Large intestine (tissue), 3 donors: ENCODE data around the gene BPI. TPM values are rescaled to one million over a fixed set of nuclear protein-coding genes. Genes with fewer than 3 reads are reported as not detected.

Experiments
- DNase-seq, 2 donors: peaks; one replicate each; pipeline versions ENCODE4 v3.0.0 to v3.0.0-alpha.2; 2013
- H3K27ac ChIP-seq: one replicate; pipeline ENCODE4 v1.5.1; 2013; ENCODE audit warnings: low read length
- H3K27me3 ChIP-seq: 2 replicates; pipeline ENCODE4 v1.6.1; 2013; ENCODE audit warnings: low read length; ENCODE audit not compliant: control insufficient read depth, insufficient read depth
- H3K36me3 ChIP-seq: 2 replicates; pipeline ENCODE4 v1.6.1; 2013; ENCODE audit warnings: low read length; ENCODE audit not compliant: control insufficient read depth, insufficient read depth
- H3K4me1 ChIP-seq: one replicate; pipeline ENCODE4 v1.6.1; 2013; ENCODE audit warnings: low read length; ENCODE audit not compliant: control insufficient read depth, insufficient read depth
- H3K4me3 ChIP-seq: one replicate; pipeline ENCODE4 v1.5.1; 2013; ENCODE audit warnings: low read length
- H3K9me3 ChIP-seq: one replicate; pipeline ENCODE4 v1.6.1; 2013; ENCODE audit warnings: mild to moderate bottlenecking, low read depth, low read length, moderate library complexity; ENCODE audit not compliant: control insufficient read depth
- WGBS: methylation state at CpG from one replicate; pipeline ENCODE4 v1.1.5; 2013; ENCODE audit warnings: low lambda C conversion rate; ENCODE audit not compliant: insufficient coverage; 5-methylcytosine and 5-hydroxymethylcytosine counted together
- polyA plus RNA-seq: library from polyadenylated mRNA; unstranded; fragments of 120-200 nt; gene quantifications from one replicate; pipeline ENCODE4 v1.2.1, GENCODE V29; 2013

BPI gene
- polyA plus RNA-seq, 1 donor: 0.21 TPM

- H3K27me3 ChIP-seq: peaks cover 17% of the 10 kb centered on the region
- no peaks in the 10 kb centered on the region for H3K36me3 ChIP-seq
- no peak overlapping the region for H3K4me3 ChIP-seq
- H3K27ac ChIP-seq: no peak overlapping the region
- H3K4me1 ChIP-seq: no peaks in the 10 kb centered on the region
- WGBS: 90% methylated on average over 2 of the region's 2 CpGs
- no peak for DNase-seq
- no peaks in the 10 kb centered on the region for H3K9me3 ChIP-seq
These were observed 37.5 kb upstream of the BPI start for GRCh38 chr20:38266426-38266825.

GRCh38 chr20:38267296-38267695 lies 36.7 kb upstream of the BPI start:
- no CpG with 5 or more reads among the region's 2 CpGs for WGBS
- no peaks in the 10 kb centered on the region for H3K9me3 ChIP-seq
- no peak overlapping the region for H3K4me3 ChIP-seq
- DNase-seq: no peak
- no peaks in the 10 kb centered on the region for H3K4me1 ChIP-seq
- H3K36me3 ChIP-seq: no peaks in the 10 kb centered on the region
- peaks cover 12% of the 10 kb centered on the region for H3K27me3 ChIP-seq
- no peak overlapping the region for H3K27ac ChIP-seq

GRCh38 chr20:38267901-38268514 lies 35.9 kb upstream of the BPI start:
- Histone ChIP-seq H3K9me3 (no peaks in the 10 kb centered on the region), H3K36me3 (no peaks in the 10 kb centered on the region), H3K4me1 (no peaks in the 10 kb centered on the region), H3K27me3 (peaks cover 7% of the 10 kb centered on the region), H3K4me3 (no peak overlapping the region), H3K27ac (no peak overlapping the region)
- no peak for DNase-seq
- WGBS: 100% methylated on average over 2 of the region's 5 CpGs

GRCh38 chr20:38269040-38269439 lies 34.9 kb upstream of the BPI start:
- no peak for DNase-seq
- Histone ChIP-seq H3K36me3 (no peaks in the 10 kb centered on the region), H3K4me1 (no peaks in the 10 kb centered on the region), H3K9me3 (no peaks in the 10 kb centered on the region), H3K27ac (no peak overlapping the region), H3K27me3 (peaks cover 7% of the 10 kb centered on the region), H3K4me3 (no peak overlapping the region)
- no CpG with 5 or more reads among the region's 3 CpGs for WGBS

- Histone ChIP-seq H3K4me3 (no peak overlapping the region), H3K27ac (no peak overlapping the region), H3K27me3 (peaks cover 7% of the 10 kb centered on the region), H3K36me3 (no peaks in the 10 kb centered on the region), H3K4me1 (no peaks in the 10 kb centered on the region), H3K9me3 (no peaks in the 10 kb centered on the region)
- 100% methylated on average over 1 of the region's 6 CpGs for WGBS
- no peak for DNase-seq
These were observed 34.2 kb upstream of the BPI start for GRCh38 chr20:38269715-38270114.

GRCh38 chr20:38270869-38271605 lies 32.9 kb upstream of the BPI start:
- WGBS: no CpG with 5 or more reads among the region's 10 CpGs
- no peaks in the 10 kb centered on the region for H3K9me3 ChIP-seq
- H3K4me3 ChIP-seq: no peak overlapping the region
- no peaks in the 10 kb centered on the region for H3K4me1 ChIP-seq
- no peak overlapping the region for H3K27ac ChIP-seq
- DNase-seq: peak; percentile 30 to 42
- no peaks in the 10 kb centered on the region for H3K36me3 ChIP-seq
- H3K27me3 ChIP-seq: peaks cover 7% of the 10 kb centered on the region

- 80% methylated on average over 1 of the region's 2 CpGs for WGBS
- Histone ChIP-seq H3K9me3 (no peaks in the 10 kb centered on the region), H3K36me3 (no peaks in the 10 kb centered on the region), H3K27ac (no peak overlapping the region), H3K27me3 (peaks cover 7% of the 10 kb centered on the region), H3K4me3 (no peak overlapping the region), H3K4me1 (no peaks in the 10 kb centered on the region)
- no peak for DNase-seq
These were observed 32.3 kb upstream of the BPI start for GRCh38 chr20:38271608-38272120.

GRCh38 chr20:38272398-38272797 lies 31.6 kb upstream of the BPI start:
- WGBS: no CpG with 5 or more reads among the region's 2 CpGs
- Histone ChIP-seq H3K9me3 (no peaks in the 10 kb centered on the region), H3K27ac (no peak overlapping the region)

GRCh38 chr20:38272961-38273360 lies 31.0 kb upstream of the BPI start:
- H3K9me3 ChIP-seq: no peaks in the 10 kb centered on the region
- H3K4me1 ChIP-seq: no peaks in the 10 kb centered on the region
- H3K36me3 ChIP-seq: no peaks in the 10 kb centered on the region
- H3K27ac ChIP-seq: no peak overlapping the region
- DNase-seq: no peak
- peaks cover 7% of the 10 kb centered on the region for H3K27me3 ChIP-seq
- no peak overlapping the region for H3K4me3 ChIP-seq
- no CpG with 5 or more reads among the region's 2 CpGs for WGBS

More at GRCh38 chr20:38272398-38272797, 31.6 kb upstream of the BPI start:
- Histone ChIP-seq H3K4me1 (no peaks in the 10 kb centered on the region), H3K27me3 (peaks cover 7% of the 10 kb centered on the region), H3K36me3 (no peaks in the 10 kb centered on the region), H3K4me3 (no peak overlapping the region)
- no peak for DNase-seq

GRCh38 chr20:38275815-38276550 lies 28.0 kb upstream of the BPI start:
- H3K4me1 ChIP-seq: no peaks in the 10 kb centered on the region
- no peaks in the 10 kb centered on the region for H3K9me3 ChIP-seq
- no peaks in the 10 kb centered on the region for H3K27me3 ChIP-seq
- no peak overlapping the region for H3K27ac ChIP-seq
- 97% methylated on average over 4 of the region's 12 CpGs for WGBS
- no peak overlapping the region for H3K4me3 ChIP-seq
- DNase-seq: no peak
- H3K36me3 ChIP-seq: no peaks in the 10 kb centered on the region
